Measurements from ENCODE around the gene ZNF335.
"Not testable (repeated sequence)": the region's sequence is repeated elsewhere in the genome, so short reads cannot be mapped to it uniquely, and the experiment has no call there.

The ZNF335 gene

DNA sequence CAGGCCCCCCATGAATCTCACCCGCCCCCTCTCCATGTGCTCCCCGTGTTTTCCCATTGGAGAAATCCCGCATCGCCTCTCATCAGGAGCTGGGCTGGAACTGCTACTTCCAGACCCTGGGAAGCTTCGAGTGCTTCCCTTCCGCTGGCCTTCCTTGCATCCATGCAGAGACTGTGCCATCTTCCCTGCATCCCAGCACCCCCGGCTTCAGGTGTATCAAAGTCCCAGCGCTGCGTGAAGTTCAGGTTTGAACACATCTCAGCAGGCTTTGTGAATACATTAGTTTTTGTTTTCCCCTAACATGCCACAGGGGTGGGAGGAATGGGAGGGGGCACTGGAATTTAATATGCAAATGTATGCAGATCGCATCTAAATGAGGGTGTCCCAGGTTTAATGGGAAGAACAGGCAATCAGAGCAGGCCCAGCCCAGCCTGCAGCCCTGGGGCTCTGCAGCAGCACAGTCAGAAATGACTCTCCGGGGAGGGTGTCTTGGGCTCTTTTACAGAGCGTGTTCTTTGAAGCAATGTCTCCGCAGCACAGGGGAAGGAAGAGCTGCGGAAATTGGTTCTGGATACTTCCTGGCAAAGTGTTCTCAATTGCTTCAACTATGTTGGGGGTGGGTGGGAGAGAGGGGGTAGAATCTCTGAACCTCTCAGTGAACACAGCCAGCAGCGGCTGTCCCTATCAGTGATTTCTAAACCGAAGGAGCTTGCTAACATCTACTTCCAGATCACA is 28.4 kb upstream of the ZNF335 start:
- no peak for FAIRE-seq
- TF ChIP-seq CTCF (IDR thresholded peaks at IDR 0.05; ENCODE audit: insufficient read depth, missing control alignments): no peak
- DNase-seq (ENCODE audit: insufficient read length, low spot score): no peak

DNA sequence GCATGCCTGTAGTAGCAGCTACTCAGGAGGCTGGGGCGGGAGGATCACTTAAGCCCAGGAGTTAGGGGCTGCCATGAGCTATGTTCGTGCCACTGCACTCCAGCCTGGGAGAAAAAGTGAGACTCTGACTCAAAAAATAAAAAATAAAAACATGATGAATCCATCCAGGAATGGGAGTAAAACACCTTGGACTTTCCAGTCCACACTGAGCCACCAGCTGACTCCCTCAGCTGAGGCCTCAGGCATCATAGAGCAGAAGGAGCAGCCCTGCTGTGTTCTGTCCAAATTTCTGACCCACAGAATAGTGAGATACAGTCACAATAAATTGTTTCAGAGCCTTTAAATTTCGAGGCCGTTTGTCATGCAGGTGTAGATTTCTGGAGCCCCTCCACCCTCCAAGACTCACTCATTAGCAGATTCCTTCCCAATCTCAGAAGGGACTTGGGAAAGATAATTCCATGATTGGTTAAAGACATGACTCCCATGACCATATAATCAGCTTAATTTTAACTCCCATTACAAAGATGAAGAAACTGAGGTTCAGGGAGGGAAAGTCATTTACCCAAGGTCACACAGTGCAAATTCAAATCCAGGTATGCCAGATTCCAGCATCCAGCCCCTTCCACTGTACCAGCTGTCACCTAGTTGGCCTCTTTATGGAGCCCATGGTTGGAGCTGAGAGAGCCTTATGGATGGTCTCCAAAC is 27.7 kb upstream of the ZNF335 start:
- no peak for FAIRE-seq
- DNase-seq (ENCODE audit: insufficient read length, low spot score): no peak
- no peak for TF ChIP-seq CTCF (IDR thresholded peaks at IDR 0.05; ENCODE audit: insufficient read depth, missing control alignments)

- TF ChIP-seq CTCF (IDR thresholded peaks at IDR 0.05; ENCODE audit: insufficient read depth, missing control alignments): no peak
- DNase-seq (ENCODE audit: insufficient read length, low spot score) (no peak), FAIRE-seq (no peak)
These were observed 26.8 kb upstream of the ZNF335 start for GRCh38 chr20:45998761-45999160.

GRCh38 chr20:45998337-45998736 is 26.3 kb upstream of the ZNF335 start:
- FAIRE-seq (no peak), DNase-seq (ENCODE audit: insufficient read length, low spot score) (no peak)
- TF ChIP-seq CTCF (IDR thresholded peaks at IDR 0.05; ENCODE audit: insufficient read depth, missing control alignments): no peak

- DNase-seq (ENCODE audit: insufficient read length, low spot score) (no peak), FAIRE-seq (no peak)
- TF ChIP-seq CTCF (IDR thresholded peaks at IDR 0.05; ENCODE audit: insufficient read depth, missing control alignments): no peak
These were observed 25.2 kb upstream of the ZNF335 start for GRCh38 chr20:45997187-45997586.

DNA sequence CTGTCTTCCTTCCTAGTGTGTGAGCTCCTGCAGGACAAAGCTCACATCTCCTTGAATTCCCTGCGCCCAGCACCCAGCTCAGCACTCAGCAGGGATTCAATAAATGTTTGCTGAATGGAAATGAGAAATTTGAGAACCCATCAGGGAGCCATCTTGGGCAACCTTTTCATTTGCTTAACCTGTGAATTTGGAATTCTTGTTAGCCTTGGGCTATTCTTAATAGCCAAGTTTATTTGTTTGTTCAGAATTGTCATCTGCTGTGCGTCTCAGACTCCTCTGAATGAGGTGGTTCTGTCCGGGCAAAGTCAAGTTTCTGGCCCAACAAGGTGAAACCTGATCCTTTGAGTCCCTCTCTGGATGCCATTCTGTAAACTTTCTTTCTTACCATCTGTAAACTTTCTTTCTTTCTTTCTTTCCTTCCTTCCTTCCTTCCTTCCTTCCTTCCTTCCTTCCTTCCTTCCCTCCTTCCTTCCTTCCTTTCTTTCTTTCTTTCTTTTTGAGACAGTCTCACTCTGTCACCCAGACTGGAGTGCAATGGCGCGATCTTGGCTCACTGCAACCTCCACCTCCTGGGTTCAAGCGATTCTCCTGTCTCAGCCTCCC is 23.6 kb upstream of the ZNF335 start:
- FAIRE-seq; DNase-seq (ENCODE audit: insufficient read length, low spot score): not testable (repeated sequence)

- FAIRE-seq (no peak), DNase-seq (ENCODE audit: insufficient read length, low spot score) (no peak)
- TF ChIP-seq CTCF (IDR thresholded peaks at IDR 0.05; ENCODE audit: insufficient read depth, missing control alignments): no peak
These were observed 22.9 kb upstream of the ZNF335 start for GRCh38 chr20:45994761-45995493.
